ENCODE data around the gene ABHD14A.

- TF ChIP-seq CTCF (IDR thresholded peaks at IDR 0.05) (no peak), POLR2A (IDR thresholded peaks at IDR 0.05) (no peak)
Observed at GRCh38 chr3:52015438-52016228, 40.8 kb downstream of the ABHD14A start.

Measured in testis (tissue), 2 donors.